HG02943 (cell line): ENCODE results near the gene ICAM3.
A peak's percentile ranks its signal among the peaks of the same experiment; 100 is the strongest.
"Not testable (repeated sequence)": the region's sequence is repeated elsewhere in the genome, so short reads cannot be mapped to it uniquely, and the experiment has no call there.

Experiments used
- ATAC-seq: cut with Tn5 transposase; IDR thresholded peaks from one replicate; pipeline ENCODE4 v1.9.1; 2021; ENCODE audit warnings: mild to moderate bottlenecking, low read depth, moderate library complexity; ENCODE audit not compliant: unreplicated experiment

ICAM3 gene

GRCh38 chr19:10339380-10339960 lies at the start of gene ICAM3:
Gene ICAM3, minus strand, starts transcription at chr19:10339624. Its CDS starts 10 bp downstream, at chr19:10339614.
- ATAC-seq, result no peak

- no peak for ATAC-seq
Measured at GRCh38 chr19:10388957-10389356, 49.5 kb upstream of the ICAM3 start.

GRCh38 chr19:10384580-10384979 lies 45.2 kb upstream of the ICAM3 start:
- ATAC-seq, result no peak

- ATAC-seq, result not testable (repeated sequence)
Measured at GRCh38 chr19:10383223-10383499, 43.7 kb upstream of the ICAM3 start.

GRCh38 chr19:10380313-10381102 lies 41.1 kb upstream of the ICAM3 start, which contains the start of gene TYK2:
Gene TYK2, minus strand, starts transcription at chr19:10380572. Its CDS starts 2,166 bp downstream, at chr19:10378406.
- ATAC-seq, result peak; percentile 93

- ATAC-seq, result no peak
Measured at GRCh38 chr19:10379880-10380312, 40.5 kb upstream of the ICAM3 start.

- no peak for ATAC-seq
Measured at GRCh38 chr19:10378124-10378523, 38.7 kb upstream of the ICAM3 start.

- not testable (repeated sequence) for ATAC-seq
Measured at GRCh38 chr19:10377140-10377640, 37.8 kb upstream of the ICAM3 start.

- ATAC-seq, result no peak
Measured at GRCh38 chr19:10374931-10375330, 35.5 kb upstream of the ICAM3 start.

- ATAC-seq, result no peak
Measured at GRCh38 chr19:10372690-10373089, 33.3 kb upstream of the ICAM3 start.

- ATAC-seq, result no peak
Measured at GRCh38 chr19:10368101-10368803, 28.8 kb upstream of the ICAM3 start.

- ATAC-seq, result not testable (repeated sequence)
Measured at GRCh38 chr19:10366950-10367512, 27.6 kb upstream of the ICAM3 start.

GRCh38 chr19:10365518-10365917 lies 26.1 kb upstream of the ICAM3 start:
- no peak for ATAC-seq

- no peak for ATAC-seq
Measured at GRCh38 chr19:10364644-10365043, 25.2 kb upstream of the ICAM3 start.

GRCh38 chr19:10363789-10364281 lies 24.4 kb upstream of the ICAM3 start:
- ATAC-seq, result no peak

GRCh38 chr19:10362259-10362658 lies 22.8 kb upstream of the ICAM3 start:
- no peak for ATAC-seq

- no peak for ATAC-seq
Measured at GRCh38 chr19:10361569-10362011, 22.2 kb upstream of the ICAM3 start.

- ATAC-seq, result no peak
Measured at GRCh38 chr19:10356431-10356830, 17.0 kb upstream of the ICAM3 start.

- no peak for ATAC-seq
Measured at GRCh38 chr19:10353793-10354391, 14.5 kb upstream of the ICAM3 start.
